GM23338 (cell line): ENCODE results near the gene DGKG. TPM values are rescaled to one million over a fixed set of nuclear protein-coding genes. Genes with fewer than 3 reads are reported as not detected.

Experiments
- ATAC-seq: fragments of 200-7000 bp; cut with Tn5 transposase; 3 replicates; pipeline ENCODE4 v1.9.1; 2020
- DNase-seq: peaks from one replicate; pipeline ENCODE4 v3.0.0-alpha.2; 2015; ENCODE audit warnings: low spot score
- H2AFZ ChIP-seq: fragments of 200-600 bp; sonication (generic); 2 replicates; pipeline ENCODE4 v1.8.0; 2016; ENCODE audit warnings: antibody characterized with exemption, mild to moderate bottlenecking, moderate library complexity
- H3F3A ChIP-seq: fragments of 200-600 bp; sonication (generic); replicated peaks from 2 replicates; pipeline ENCODE4 v1.8.0; 2017; ENCODE audit warnings: antibody characterized with exemption, mixed run types, low read depth
- H3K27ac ChIP-seq: fragments of 200-600 bp; sonication (generic); 2 replicates; pipeline ENCODE4 v1.6.1; 2016; ENCODE audit warnings: low read depth
- H3K27me3 ChIP-seq: fragments of 200-600 bp; sonication (generic); 2 replicates; pipeline ENCODE4 v1.8.0; 2016; ENCODE audit warnings: mild to moderate bottlenecking, mixed run types, moderate library complexity; ENCODE audit not compliant: insufficient read depth
- H3K36me3 ChIP-seq: fragments of 200-600 bp; sonication (generic); 2 replicates; pipeline ENCODE4 v1.8.0; 2016; ENCODE audit warnings: mild to moderate bottlenecking; ENCODE audit not compliant: insufficient read depth
- H3K4me1 ChIP-seq: fragments of 200-600 bp; sonication (generic); 2 replicates; pipeline ENCODE4 v1.8.0; 2016; ENCODE audit warnings: mild to moderate bottlenecking, moderate library complexity; ENCODE audit not compliant: insufficient read depth
- H3K4me2 ChIP-seq: fragments of 200-600 bp; sonication (generic); 2 replicates; pipeline ENCODE4 v1.7.1; 2017; ENCODE audit warnings: mixed run types
- H3K4me3 ChIP-seq: fragments of 200-600 bp; sonication (generic); 2 replicates; pipeline ENCODE4 v1.6.1; 2016; ENCODE audit warnings: mixed run types
- H3K79me2 ChIP-seq: fragments of 200-600 bp; sonication (generic); replicated peaks from 2 replicates; pipeline ENCODE4 v1.8.0; 2017; ENCODE audit warnings: mild to moderate bottlenecking; ENCODE audit not compliant: insufficient read depth
- H3K9me2 ChIP-seq: fragments of 200-600 bp; sonication (generic); 2 replicates; pipeline ENCODE4 v1.8.0; 2017; ENCODE audit not compliant: insufficient read depth
- H4K20me1 ChIP-seq: fragments of 200-600 bp; sonication (generic); replicated peaks from 2 replicates; pipeline ENCODE4 v1.8.0; 2017; ENCODE audit warnings: mild to moderate bottlenecking; ENCODE audit not compliant: insufficient read depth
- H3K27ac Mint-ChIP-seq: 2 replicates; pipeline ENCODE4 v1.8.0; 2020; ENCODE audit warnings: inconsistent platforms, mild to moderate bottlenecking, moderate library complexity, mixed read lengths
- H3K27me3 Mint-ChIP-seq: 3 replicates; pipeline ENCODE4 v1.8.0; 2022; ENCODE audit warnings: low read depth, mild to moderate bottlenecking, moderate library complexity, mixed read lengths, inconsistent platforms; ENCODE audit not compliant: insufficient read depth, poor library complexity
- H3K36me3 Mint-ChIP-seq: 3 replicates; pipeline ENCODE4 v1.8.0; 2021; ENCODE audit warnings: low read depth, mild to moderate bottlenecking, inconsistent platforms, moderate library complexity, mixed read lengths
- H3K4me1 Mint-ChIP-seq: 3 replicates; pipeline ENCODE4 v1.8.0; 2020; ENCODE audit warnings: mild to moderate bottlenecking, inconsistent platforms, mixed read lengths
- H3K4me3 Mint-ChIP-seq: 3 replicates; pipeline ENCODE4 v1.8.0; 2021; ENCODE audit warnings: moderate library complexity, mild to moderate bottlenecking, inconsistent platforms, mixed read lengths
- H3K9me3 Mint-ChIP-seq: 3 replicates; pipeline ENCODE4 v1.8.0; 2020; ENCODE audit warnings: moderate library complexity, mild to moderate bottlenecking, inconsistent platforms, mixed read lengths
- CREB1 ChIP-seq: fragments of 250-450 bp; sonication (Bioruptor Pico); IDR thresholded peaks from 2 replicates; pipeline ENCODE4 v1.5.0; 2020; ENCODE audit warnings: low read depth, mild to moderate bottlenecking, moderate library complexity
- STAT1 ChIP-seq: IDR thresholded peaks from one replicate; pipeline ENCODE4 v1.6.1; 2016; ENCODE audit warnings: antibody characterized with exemption; ENCODE audit not compliant: unreplicated experiment
- ZNF114 ChIP-seq: fragments of 250-450 bp; sonication (Bioruptor Pico); IDR thresholded peaks from 2 replicates; pipeline ENCODE4 v1.5.0; 2020; ENCODE audit warnings: mild to moderate bottlenecking, moderate library complexity
- ZNF331 ChIP-seq: fragments of 250-450 bp; sonication (Bioruptor Pico); IDR thresholded peaks from 2 replicates; pipeline ENCODE4 v1.5.0; 2020; ENCODE audit warnings: low read depth, mild to moderate bottlenecking, moderate library complexity
- polyA plus RNA-seq: library from polyadenylated mRNA; unstranded; fragments of >200 nt; fragmentation: Nextera tagmentation; extraction: Ambion mirVana; gene quantifications from 2 replicates; pipeline ENCODE4 v1.2.1, GENCODE V29; 2016
- total RNA-seq: library from RNA; depleted of rRNA; stranded (reverse); fragments of >200 nt; shearing (Covaris generic); gene quantifications from 2 replicates; pipeline ENCODE4 v1.2.3, GENCODE V29; 2014
- TF ChIP-seq, protein P1 (sequence below): fragments of 250-450 bp; sonication (Bioruptor Pico); IDR thresholded peaks from 2 replicates; pipeline ENCODE4 v1.5.0; 2020; ENCODE audit warnings: mild to moderate bottlenecking, moderate library complexity
- TF ChIP-seq, protein P2 (sequence below), 2 experiments: fragments of 200-600 bp in 1 of 2; sonication (generic) in 1 of 2; conservative IDR thresholded peaks; 2 replicates each; pipeline versions ENCODE4 v1.5.1 to v1.6.1; 2016 to 2017; ENCODE audit warnings: antibody characterized with exemption in 2 of 2, low read depth in 2 of 2, mild to moderate bottlenecking in 2 of 2, moderate library complexity in 1 of 2

DGKG gene
- total and polyA plus RNA-seq, 2 experiments from 2014 or later = 0.14 to 0.31 TPM

DNA sequence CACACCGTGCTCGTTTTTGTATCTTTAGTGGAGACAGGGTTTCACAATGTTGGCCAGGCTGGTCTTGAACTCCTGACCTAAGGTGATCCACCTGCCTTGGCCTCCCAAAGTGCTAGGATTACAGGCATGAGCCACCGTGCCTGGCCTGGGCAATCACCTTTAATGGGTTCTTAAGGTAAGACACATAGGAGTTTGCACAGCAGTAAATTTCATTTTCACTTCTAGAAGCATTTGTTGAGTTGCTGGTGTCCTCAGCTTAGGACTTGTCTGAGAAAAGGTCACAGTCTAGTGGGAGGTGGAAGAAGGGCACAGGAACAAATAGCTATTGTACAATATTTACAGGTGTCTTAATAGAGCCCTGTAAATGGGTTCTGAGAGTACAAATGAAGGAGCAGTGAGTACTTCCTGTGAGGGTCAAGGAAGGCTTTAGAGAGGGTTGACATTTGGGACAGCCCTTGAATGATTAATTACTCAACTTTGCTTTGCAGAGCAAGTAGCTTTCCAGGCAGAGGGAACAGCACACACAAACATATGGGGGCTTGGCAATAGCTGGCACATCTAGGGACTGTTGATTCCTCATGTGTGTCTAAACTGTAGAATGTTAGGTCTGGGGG, 244.4 kb downstream of the DGKG start:
- Mint-ChIP-seq H3K36me3 (no peaks in the 10 kb centered on the region), H3K4me1 (peaks cover 38% of the 10 kb centered on the region), H3K27ac (no peak overlapping the region), H3K27me3 (peaks cover 30% of the 10 kb centered on the region), H3K4me3 (no peak overlapping the region), H3K9me3 (no peaks in the 10 kb centered on the region)
- Histone ChIP-seq H3K79me2 (no peaks in the 10 kb centered on the region), H3K4me3 (no peak overlapping the region), H3K4me1 (peaks cover 27% of the 10 kb centered on the region), H3K9me2 (no peaks in the 10 kb centered on the region), H2AFZ (no peak overlapping the region), H4K20me1 (no peaks in the 10 kb centered on the region), H3K27me3 (peaks cover 39% of the 10 kb centered on the region), H3K27ac (no peak overlapping the region), H3F3A (no peaks in the 10 kb centered on the region), H3K4me2 (no peak overlapping the region), H3K36me3 (no peaks in the 10 kb centered on the region)
- TF ChIP-seq ZNF114 (no peak), ZNF331 (CRISPR knock-in tag) (no peak), CREB1 (no peak), STAT1 (no peak)
- TF ChIP-seq, protein P1, sequence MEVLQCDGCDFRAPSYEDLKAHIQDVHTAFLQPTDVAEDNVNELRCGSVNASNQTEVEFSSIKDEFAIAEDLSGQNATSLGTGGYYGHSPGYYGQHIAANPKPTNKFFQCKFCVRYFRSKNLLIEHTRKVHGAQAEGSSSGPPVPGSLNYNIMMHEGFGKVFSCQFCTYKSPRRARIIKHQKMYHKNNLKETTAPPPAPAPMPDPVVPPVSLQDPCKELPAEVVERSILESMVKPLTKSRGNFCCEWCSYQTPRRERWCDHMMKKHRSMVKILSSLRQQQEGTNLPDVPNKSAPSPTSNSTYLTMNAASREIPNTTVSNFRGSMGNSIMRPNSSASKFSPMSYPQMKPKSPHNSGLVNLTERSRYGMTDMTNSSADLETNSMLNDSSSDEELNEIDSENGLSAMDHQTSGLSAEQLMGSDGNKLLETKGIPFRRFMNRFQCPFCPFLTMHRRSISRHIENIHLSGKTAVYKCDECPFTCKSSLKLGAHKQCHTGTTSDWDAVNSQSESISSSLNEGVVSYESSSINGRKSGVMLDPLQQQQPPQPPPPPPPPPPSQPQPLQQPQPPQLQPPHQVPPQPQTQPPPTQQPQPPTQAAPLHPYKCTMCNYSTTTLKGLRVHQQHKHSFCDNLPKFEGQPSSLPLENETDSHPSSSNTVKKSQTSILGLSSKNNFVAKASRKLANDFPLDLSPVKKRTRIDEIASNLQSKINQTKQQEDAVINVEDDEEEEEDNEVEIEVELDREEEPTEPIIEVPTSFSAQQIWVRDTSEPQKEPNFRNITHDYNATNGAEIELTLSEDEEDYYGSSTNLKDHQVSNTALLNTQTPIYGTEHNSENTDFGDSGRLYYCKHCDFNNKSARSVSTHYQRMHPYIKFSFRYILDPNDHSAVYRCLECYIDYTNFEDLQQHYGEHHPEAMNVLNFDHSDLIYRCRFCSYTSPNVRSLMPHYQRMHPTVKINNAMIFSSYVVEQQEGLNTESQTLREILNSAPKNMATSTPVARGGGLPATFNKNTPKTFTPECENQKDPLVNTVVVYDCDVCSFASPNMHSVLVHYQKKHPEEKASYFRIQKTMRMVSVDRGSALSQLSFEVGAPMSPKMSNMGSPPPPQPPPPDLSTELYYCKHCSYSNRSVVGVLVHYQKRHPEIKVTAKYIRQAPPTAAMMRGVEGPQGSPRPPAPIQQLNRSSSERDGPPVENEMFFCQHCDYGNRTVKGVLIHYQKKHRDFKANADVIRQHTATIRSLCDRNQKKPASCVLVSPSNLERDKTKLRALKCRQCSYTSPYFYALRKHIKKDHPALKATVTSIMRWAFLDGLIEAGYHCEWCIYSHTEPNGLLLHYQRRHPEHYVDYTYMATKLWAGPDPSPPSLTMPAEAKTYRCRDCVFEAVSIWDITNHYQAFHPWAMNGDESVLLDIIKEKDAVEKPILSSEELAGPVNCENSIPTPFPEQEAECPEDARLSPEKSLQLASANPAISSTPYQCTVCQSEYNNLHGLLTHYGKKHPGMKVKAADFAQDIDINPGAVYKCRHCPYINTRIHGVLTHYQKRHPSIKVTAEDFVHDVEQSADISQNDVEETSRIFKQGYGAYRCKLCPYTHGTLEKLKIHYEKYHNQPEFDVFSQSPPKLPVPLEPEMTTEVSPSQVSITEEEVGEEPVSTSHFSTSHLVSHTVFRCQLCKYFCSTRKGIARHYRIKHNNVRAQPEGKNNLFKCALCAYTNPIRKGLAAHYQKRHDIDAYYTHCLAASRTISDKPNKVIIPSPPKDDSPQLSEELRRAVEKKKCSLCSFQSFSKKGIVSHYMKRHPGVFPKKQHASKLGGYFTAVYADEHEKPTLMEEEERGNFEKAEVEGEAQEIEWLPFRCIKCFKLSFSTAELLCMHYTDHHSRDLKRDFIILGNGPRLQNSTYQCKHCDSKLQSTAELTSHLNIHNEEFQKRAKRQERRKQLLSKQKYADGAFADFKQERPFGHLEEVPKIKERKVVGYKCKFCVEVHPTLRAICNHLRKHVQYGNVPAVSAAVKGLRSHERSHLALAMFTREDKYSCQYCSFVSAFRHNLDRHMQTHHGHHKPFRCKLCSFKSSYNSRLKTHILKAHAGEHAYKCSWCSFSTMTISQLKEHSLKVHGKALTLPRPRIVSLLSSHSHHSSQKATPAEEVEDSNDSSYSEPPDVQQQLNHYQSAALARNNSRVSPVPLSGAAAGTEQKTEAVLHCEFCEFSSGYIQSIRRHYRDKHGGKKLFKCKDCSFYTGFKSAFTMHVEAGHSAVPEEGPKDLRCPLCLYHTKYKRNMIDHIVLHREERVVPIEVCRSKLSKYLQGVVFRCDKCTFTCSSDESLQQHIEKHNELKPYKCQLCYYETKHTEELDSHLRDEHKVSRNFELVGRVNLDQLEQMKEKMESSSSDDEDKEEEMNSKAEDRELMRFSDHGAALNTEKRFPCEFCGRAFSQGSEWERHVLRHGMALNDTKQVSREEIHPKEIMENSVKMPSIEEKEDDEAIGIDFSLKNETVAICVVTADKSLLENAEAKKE = no peak
- TF ChIP-seq, protein P2, sequence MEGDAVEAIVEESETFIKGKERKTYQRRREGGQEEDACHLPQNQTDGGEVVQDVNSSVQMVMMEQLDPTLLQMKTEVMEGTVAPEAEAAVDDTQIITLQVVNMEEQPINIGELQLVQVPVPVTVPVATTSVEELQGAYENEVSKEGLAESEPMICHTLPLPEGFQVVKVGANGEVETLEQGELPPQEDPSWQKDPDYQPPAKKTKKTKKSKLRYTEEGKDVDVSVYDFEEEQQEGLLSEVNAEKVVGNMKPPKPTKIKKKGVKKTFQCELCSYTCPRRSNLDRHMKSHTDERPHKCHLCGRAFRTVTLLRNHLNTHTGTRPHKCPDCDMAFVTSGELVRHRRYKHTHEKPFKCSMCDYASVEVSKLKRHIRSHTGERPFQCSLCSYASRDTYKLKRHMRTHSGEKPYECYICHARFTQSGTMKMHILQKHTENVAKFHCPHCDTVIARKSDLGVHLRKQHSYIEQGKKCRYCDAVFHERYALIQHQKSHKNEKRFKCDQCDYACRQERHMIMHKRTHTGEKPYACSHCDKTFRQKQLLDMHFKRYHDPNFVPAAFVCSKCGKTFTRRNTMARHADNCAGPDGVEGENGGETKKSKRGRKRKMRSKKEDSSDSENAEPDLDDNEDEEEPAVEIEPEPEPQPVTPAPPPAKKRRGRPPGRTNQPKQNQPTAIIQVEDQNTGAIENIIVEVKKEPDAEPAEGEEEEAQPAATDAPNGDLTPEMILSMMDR (conservative IDR thresholded peaks at IDR 0.05; ENCODE audit: low read depth in 2 of 2) = no peak
- ATAC-seq (no peak), DNase-seq (no peak)
